ENCODE data around the gene MCFD2.
"Not testable (repeated sequence)": the region's sequence is repeated elsewhere in the genome, so short reads cannot be mapped to it uniquely, and the experiment has no call there.

The MCFD2 gene

GRCh38 chr2:46902980-46903379 is 12.6 kb downstream of the MCFD2 start:
- H3K27ac ChIP-seq (ENCODE audit: low read length); H4K20me1 ChIP-seq (ENCODE audit: insufficient read depth, low read length); H3K4me1 ChIP-seq (ENCODE audit: low read length); H3K4me2 ChIP-seq (ENCODE audit: low read length); H3K4me3 ChIP-seq (ENCODE audit: low read length); H3K27me3 ChIP-seq (ENCODE audit: low read depth, low read length); H3K9me3 ChIP-seq (ENCODE audit: insufficient read depth, low read length); H3K9ac ChIP-seq (ENCODE audit: low read length); H3K79me2 ChIP-seq (ENCODE audit: low read length); H2AFZ ChIP-seq (ENCODE audit: low read depth, low read length): not testable (repeated sequence)
- peaks cover 21% of the 10 kb centered on the region for H3K36me3 ChIP-seq (replicated peaks; ENCODE audit: low read depth, low read length)

GRCh38 chr2:46902465-46902864 is 13.1 kb downstream of the MCFD2 start:
- no peak for TF ChIP-seq EZH2phosphoT487 (IDR thresholded peaks at IDR 0.05; ENCODE audit: low read depth)
- TF ChIP-seq CTCF (IDR thresholded peaks at IDR 0.05; ENCODE audit: low read depth, low read length) = no peak
- Histone ChIP-seq H3K9ac (ENCODE audit: low read length) (no peak overlapping the region), H3K4me1 (ENCODE audit: low read length) (no peaks in the 10 kb centered on the region)

GRCh38 chr2:46901611-46902010 is 14.0 kb downstream of the MCFD2 start:
- TF ChIP-seq CTCF (IDR thresholded peaks at IDR 0.05; ENCODE audit: low read depth, low read length) (no peak), EZH2phosphoT487 (IDR thresholded peaks at IDR 0.05; ENCODE audit: low read depth) (no peak)
- Histone ChIP-seq H2AFZ (ENCODE audit: low read depth, low read length) (no peak overlapping the region), H3K9me3 (ENCODE audit: insufficient read depth, low read length) (no peaks in the 10 kb centered on the region), H3K79me2 (ENCODE audit: low read length) (no peaks in the 10 kb centered on the region), H3K27ac (ENCODE audit: low read length) (no peak overlapping the region), H3K4me2 (ENCODE audit: low read length) (no peak overlapping the region), H3K4me1 (ENCODE audit: low read length) (no peaks in the 10 kb centered on the region), H3K27me3 (ENCODE audit: low read depth, low read length) (no peaks in the 10 kb centered on the region), H3K4me3 (ENCODE audit: low read length) (no peak overlapping the region), H3K36me3 (replicated peaks; ENCODE audit: low read depth, low read length) (peaks cover 10% of the 10 kb centered on the region), H3K9ac (ENCODE audit: low read length) (no peak overlapping the region), H4K20me1 (ENCODE audit: insufficient read depth, low read length) (no peaks in the 10 kb centered on the region)

More at GRCh38 chr2:46902465-46902864, 13.1 kb downstream of the MCFD2 start:
- Histone ChIP-seq H3K27ac (ENCODE audit: low read length) (no peak overlapping the region), H3K4me2 (ENCODE audit: low read length) (no peak overlapping the region), H2AFZ (ENCODE audit: low read depth, low read length) (no peak overlapping the region), H3K79me2 (ENCODE audit: low read length) (no peaks in the 10 kb centered on the region), H4K20me1 (ENCODE audit: insufficient read depth, low read length) (no peaks in the 10 kb centered on the region), H3K9me3 (ENCODE audit: insufficient read depth, low read length) (no peaks in the 10 kb centered on the region), H3K36me3 (replicated peaks; ENCODE audit: low read depth, low read length) (peaks cover 16% of the 10 kb centered on the region), H3K4me3 (ENCODE audit: low read length) (no peak overlapping the region), H3K27me3 (ENCODE audit: low read depth, low read length) (no peaks in the 10 kb centered on the region)

GRCh38 chr2:46900381-46900780 is 15.2 kb downstream of the MCFD2 start:
- Histone ChIP-seq H3K4me3 (ENCODE audit: low read length) (no peak overlapping the region), H2AFZ (ENCODE audit: low read depth, low read length) (no peak overlapping the region), H3K27me3 (ENCODE audit: low read depth, low read length) (no peaks in the 10 kb centered on the region), H3K79me2 (ENCODE audit: low read length) (no peaks in the 10 kb centered on the region), H3K9ac (ENCODE audit: low read length) (no peak overlapping the region), H3K36me3 (replicated peaks; ENCODE audit: low read depth, low read length) (peaks cover 4% of the 10 kb centered on the region), H3K4me1 (ENCODE audit: low read length) (no peaks in the 10 kb centered on the region), H3K27ac (ENCODE audit: low read length) (no peak overlapping the region), H3K4me2 (ENCODE audit: low read length) (no peak overlapping the region), H3K9me3 (ENCODE audit: insufficient read depth, low read length) (no peaks in the 10 kb centered on the region), H4K20me1 (ENCODE audit: insufficient read depth, low read length) (no peaks in the 10 kb centered on the region)
- TF ChIP-seq EZH2phosphoT487 (IDR thresholded peaks at IDR 0.05; ENCODE audit: low read depth) = no peak
- no peak for TF ChIP-seq CTCF (IDR thresholded peaks at IDR 0.05; ENCODE audit: low read depth, low read length)

- TF ChIP-seq CTCF (IDR thresholded peaks at IDR 0.05; ENCODE audit: low read depth, low read length) (no peak), EZH2phosphoT487 (IDR thresholded peaks at IDR 0.05; ENCODE audit: low read depth) (no peak)
- H3K27ac ChIP-seq (ENCODE audit: low read length) = no peak overlapping the region
- no peaks in the 10 kb centered on the region for H4K20me1 ChIP-seq (ENCODE audit: insufficient read depth, low read length)
- no peak overlapping the region for H3K4me3 ChIP-seq (ENCODE audit: low read length)
- H2AFZ ChIP-seq (ENCODE audit: low read depth, low read length) = no peak overlapping the region
- H3K4me2 ChIP-seq (ENCODE audit: low read length) = no peak overlapping the region
- H3K9me3 ChIP-seq (ENCODE audit: insufficient read depth, low read length) = no peaks in the 10 kb centered on the region
- no peaks in the 10 kb centered on the region for H3K4me1 ChIP-seq (ENCODE audit: low read length)
- no peak overlapping the region for H3K9ac ChIP-seq (ENCODE audit: low read length)
- no peaks in the 10 kb centered on the region for H3K27me3 ChIP-seq (ENCODE audit: low read depth, low read length)
- no peaks in the 10 kb centered on the region for H3K36me3 ChIP-seq (replicated peaks; ENCODE audit: low read depth, low read length)
- no peaks in the 10 kb centered on the region for H3K79me2 ChIP-seq (ENCODE audit: low read length)
These were observed 16.6 kb downstream of the MCFD2 start for GRCh38 chr2:46899053-46899452.

Measured in OCI-LY3 (cell line).